IPS DF 19.7 (cell line): Measurements from ENCODE around the gene CAMKK1.
"Not testable (repeated sequence)": the region's sequence is repeated elsewhere in the genome, so short reads cannot be mapped to it uniquely, and the experiment has no call there.

Experiments used
- DNase-seq: peaks from one replicate; pipeline ENCODE4 v3.0.0-alpha.2; 2013; ENCODE audit warnings: low read depth, low spot score

CAMKK1 gene

GRCh38 chr17:3846437-3847164 lies 46.3 kb downstream of the CAMKK1 start:
- DNase-seq: no peak

- no peak for DNase-seq
Observed at GRCh38 chr17:3845621-3846436, 47.0 kb downstream of the CAMKK1 start, which contains the start of gene NCBP3. TSS of gene NCBP3 (minus strand) at chr17:3846246. CDS start at chr17:3846223, 23 bp downstream.

GRCh38 chr17:3845291-3845620 lies 47.6 kb downstream of the CAMKK1 start:
- DNase-seq: no peak

- not testable (repeated sequence) for DNase-seq
Observed at GRCh38 chr17:3844556-3844955, 48.3 kb downstream of the CAMKK1 start.

- DNase-seq: no peak
Observed at GRCh38 chr17:3843935-3844516, 48.8 kb downstream of the CAMKK1 start.

GRCh38 chr17:3838206-3838605 lies 54.6 kb downstream of the CAMKK1 start:
- DNase-seq: no peak

- DNase-seq: no peak
Observed at GRCh38 chr17:3836551-3836950, 56.3 kb downstream of the CAMKK1 start.

- DNase-seq: no peak
Observed at GRCh38 chr17:3835410-3836229, 57.2 kb downstream of the CAMKK1 start.

- no peak for DNase-seq
Observed at GRCh38 chr17:3834811-3835210, 58.0 kb downstream of the CAMKK1 start.

- DNase-seq: no peak
Observed at GRCh38 chr17:3828852-3829232, 64.0 kb downstream of the CAMKK1 start.

GRCh38 chr17:3828151-3828851 lies 64.6 kb downstream of the CAMKK1 start:
- DNase-seq: no peak

GRCh38 chr17:3827124-3827773 lies 65.6 kb downstream of the CAMKK1 start:
- no peak for DNase-seq

- DNase-seq: no peak
Observed at GRCh38 chr17:3826191-3826590, 66.7 kb downstream of the CAMKK1 start.

- no peak for DNase-seq
Observed at GRCh38 chr17:3821101-3821500, 71.8 kb downstream of the CAMKK1 start.

- DNase-seq: no peak
Observed at GRCh38 chr17:3818786-3819185, 74.1 kb downstream of the CAMKK1 start.

GRCh38 chr17:3817851-3818605 lies 74.8 kb downstream of the CAMKK1 start:
- DNase-seq: no peak

GRCh38 chr17:3815925-3816324 lies 76.9 kb downstream of the CAMKK1 start:
- no peak for DNase-seq

GRCh38 chr17:3815122-3815521 lies 77.7 kb downstream of the CAMKK1 start:
- no peak for DNase-seq

GRCh38 chr17:3814361-3814760 lies 78.5 kb downstream of the CAMKK1 start:
- DNase-seq: no peak

- DNase-seq: no peak
Observed at GRCh38 chr17:3813171-3813570, 79.7 kb downstream of the CAMKK1 start.
